ENCODE measurements around the gene KHDC1L.

DNA sequence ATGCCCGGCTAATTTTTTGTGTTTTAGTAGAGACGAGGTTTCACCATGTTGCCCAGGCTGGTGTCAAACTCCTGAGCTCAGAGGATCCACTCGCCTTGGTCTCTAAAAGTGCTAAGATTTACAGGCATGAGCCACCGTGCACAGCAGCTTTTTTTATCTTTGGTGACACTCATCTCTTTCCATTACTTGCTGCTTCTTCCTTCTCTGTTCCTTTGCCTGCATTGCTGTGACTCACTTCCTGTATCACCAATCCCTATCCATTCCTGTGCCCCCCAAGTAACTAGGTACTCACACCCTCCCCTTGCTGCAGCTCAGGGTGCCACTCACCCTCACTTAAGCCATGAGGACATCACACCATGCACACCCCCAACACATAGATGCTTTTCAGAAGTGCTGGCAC, 24.6 kb downstream of the KHDC1L start:
- TF ChIP-seq, protein P1, sequence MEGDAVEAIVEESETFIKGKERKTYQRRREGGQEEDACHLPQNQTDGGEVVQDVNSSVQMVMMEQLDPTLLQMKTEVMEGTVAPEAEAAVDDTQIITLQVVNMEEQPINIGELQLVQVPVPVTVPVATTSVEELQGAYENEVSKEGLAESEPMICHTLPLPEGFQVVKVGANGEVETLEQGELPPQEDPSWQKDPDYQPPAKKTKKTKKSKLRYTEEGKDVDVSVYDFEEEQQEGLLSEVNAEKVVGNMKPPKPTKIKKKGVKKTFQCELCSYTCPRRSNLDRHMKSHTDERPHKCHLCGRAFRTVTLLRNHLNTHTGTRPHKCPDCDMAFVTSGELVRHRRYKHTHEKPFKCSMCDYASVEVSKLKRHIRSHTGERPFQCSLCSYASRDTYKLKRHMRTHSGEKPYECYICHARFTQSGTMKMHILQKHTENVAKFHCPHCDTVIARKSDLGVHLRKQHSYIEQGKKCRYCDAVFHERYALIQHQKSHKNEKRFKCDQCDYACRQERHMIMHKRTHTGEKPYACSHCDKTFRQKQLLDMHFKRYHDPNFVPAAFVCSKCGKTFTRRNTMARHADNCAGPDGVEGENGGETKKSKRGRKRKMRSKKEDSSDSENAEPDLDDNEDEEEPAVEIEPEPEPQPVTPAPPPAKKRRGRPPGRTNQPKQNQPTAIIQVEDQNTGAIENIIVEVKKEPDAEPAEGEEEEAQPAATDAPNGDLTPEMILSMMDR (conservative IDR thresholded peaks at IDR 0.05): no peak
- TF ChIP-seq EZH2 (IDR thresholded peaks at IDR 0.05; ENCODE audit: low read depth): no peak

Data from PC-9 (cell line).